Stimulated activated CD4-positive, alpha-beta T cell treated with anti-CD3 and anti-CD28 coated beads, Interleukin-2, amount 100 ng/mL, for 24 hours (primary cell): ENCODE results near the gene RFX4.
"Not testable (repeated sequence)": the region's sequence is repeated elsewhere in the genome, so short reads cannot be mapped to it uniquely, and the experiment has no call there.

Experiments used
- DNase-seq, 2 donors: peaks; one replicate each; pipeline ENCODE4 v3.0.0-alpha.2; 2020

RFX4 gene

GRCh38 chr12:106647793-106648514 lies 65.2 kb downstream of the RFX4 start:
- DNase-seq: no peak

- DNase-seq: no peak
Measured at GRCh38 chr12:106648736-106649135, 65.9 kb downstream of the RFX4 start.

DNA sequence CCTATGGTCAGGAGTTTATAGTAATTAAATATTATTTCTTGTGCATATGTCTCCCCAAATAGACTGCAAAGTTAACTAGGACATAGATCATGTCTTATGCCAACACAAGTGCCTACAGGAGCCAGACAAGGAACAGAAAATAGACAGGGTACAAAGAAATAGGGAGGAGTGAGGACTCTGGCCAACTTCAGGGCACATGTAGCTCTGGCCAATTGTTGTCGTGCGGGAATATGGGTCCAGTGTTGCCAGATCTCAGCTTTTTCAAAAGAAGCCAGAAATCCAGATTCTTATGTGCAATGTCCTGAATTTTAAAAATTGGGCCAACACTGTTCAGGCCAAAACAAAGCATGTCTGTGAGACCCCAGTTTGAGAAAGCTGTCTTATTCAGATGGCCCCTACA lies 68.7 kb downstream of the RFX4 start:
- DNase-seq: no peak

DNA sequence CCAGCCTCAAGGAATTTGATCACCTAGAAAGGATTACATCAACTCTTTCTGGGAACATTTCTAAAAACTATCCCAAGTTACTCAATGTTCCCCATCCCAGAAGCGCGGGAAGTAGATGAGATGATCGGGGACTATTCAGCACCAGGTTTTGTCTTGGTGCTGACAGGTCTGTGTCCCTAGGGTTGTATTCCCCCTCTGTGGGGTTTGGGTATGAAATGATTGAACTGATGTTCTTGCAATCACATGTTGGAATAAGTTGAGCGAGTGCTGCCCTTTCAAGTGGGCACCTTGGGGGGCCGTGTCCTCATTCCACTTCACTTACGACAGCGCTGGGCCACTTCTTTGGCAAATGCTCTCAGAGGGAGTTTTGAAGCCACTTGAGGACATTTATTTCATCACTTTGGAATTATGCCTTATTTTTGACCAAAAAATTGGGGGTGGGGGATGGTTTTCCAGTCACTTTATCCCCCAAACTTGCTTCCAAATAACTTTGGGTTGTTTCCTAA lies 69.8 kb downstream of the RFX4 start:
- no peak for DNase-seq

DNA sequence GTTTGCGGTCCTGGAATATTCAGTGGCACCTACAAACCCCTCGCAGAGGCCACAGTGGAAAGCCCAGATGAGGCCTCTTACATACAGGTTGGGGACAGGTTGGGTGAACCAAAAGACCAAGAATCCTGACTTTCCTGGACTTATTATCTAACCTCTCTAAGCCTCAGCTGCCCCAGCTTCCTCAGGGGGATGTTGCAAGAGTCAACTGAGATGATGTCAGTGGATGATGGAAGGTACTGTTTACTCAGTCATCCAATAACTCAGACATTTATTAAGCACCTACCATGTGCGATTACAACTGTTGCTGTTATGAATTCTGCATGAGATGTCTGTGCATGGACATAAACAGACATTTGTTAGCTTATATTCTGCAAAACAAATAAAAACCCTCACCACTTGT lies 72.8 kb downstream of the RFX4 start:
- DNase-seq: no peak

DNA sequence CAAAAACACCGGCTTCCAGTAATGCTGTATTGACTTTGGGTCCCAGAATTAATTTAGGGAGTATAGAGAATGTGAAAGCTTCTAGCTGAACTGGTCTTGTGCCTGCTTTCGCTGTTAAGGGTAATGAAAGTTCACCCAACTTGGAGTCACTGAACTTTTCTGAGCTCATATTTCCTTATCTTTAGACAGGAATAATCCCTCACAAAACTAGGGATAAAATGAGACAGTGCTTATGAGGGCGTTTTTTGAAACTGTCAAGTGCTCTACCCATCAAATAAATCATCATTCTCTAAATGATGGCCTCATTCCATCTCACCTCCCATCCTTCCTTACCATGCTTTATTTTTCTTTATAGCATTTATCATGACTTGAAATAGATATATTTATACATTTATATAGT lies 74.7 kb downstream of the RFX4 start:
- no peak for DNase-seq

- DNase-seq: no peak
Measured at GRCh38 chr12:106663385-106663784, 80.6 kb downstream of the RFX4 start.

- DNase-seq: no peak
Measured at GRCh38 chr12:106669216-106669615, 86.4 kb downstream of the RFX4 start.

DNA sequence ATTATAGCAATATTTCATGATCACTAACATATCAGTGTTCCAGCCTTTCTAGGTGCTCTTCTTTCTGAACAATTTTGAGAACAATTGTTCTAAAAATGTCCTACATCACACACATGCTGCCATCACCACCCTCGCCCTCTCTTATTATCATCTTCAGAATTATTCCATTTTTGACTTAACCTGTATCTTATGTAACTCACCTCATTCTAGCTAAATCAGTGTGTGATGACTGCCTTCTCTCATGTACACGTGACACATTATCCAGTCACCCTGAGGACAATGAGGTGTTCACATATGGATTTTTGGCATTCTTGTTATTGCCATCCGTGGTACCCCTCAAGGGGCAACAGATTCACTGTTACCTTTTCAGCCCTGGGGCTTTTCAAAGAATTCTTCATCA lies 87.3 kb downstream of the RFX4 start:
- no peak for DNase-seq

GRCh38 chr12:106671840-106672239 lies 89.0 kb downstream of the RFX4 start:
- no peak for DNase-seq

GRCh38 chr12:106672314-106673025 lies 89.7 kb downstream of the RFX4 start:
- DNase-seq: no peak

- DNase-seq: no peak
Measured at GRCh38 chr12:106673141-106673540, 90.3 kb downstream of the RFX4 start.

- no peak for DNase-seq
Measured at GRCh38 chr12:106675651-106676435, 93.0 kb downstream of the RFX4 start.

DNA sequence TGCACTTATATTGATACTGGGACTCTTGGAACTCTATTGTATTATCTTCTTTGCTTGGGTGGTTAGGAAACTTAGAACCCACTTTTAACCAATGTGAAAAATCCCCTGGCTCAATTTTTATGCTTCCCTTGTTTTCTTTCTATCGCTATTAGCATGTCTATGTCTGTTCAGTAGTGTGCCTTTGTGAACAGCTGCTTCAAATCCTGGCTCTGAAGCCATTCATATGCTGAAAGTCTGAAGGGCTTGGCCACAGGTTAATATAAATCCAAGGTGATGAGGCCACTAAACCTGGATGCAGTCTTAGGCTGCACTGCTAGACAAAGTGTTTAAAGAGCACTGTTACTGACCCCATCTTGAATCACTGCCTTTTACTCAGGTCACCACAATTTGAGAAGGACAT lies 96.8 kb downstream of the RFX4 start:
- no peak for DNase-seq

DNA sequence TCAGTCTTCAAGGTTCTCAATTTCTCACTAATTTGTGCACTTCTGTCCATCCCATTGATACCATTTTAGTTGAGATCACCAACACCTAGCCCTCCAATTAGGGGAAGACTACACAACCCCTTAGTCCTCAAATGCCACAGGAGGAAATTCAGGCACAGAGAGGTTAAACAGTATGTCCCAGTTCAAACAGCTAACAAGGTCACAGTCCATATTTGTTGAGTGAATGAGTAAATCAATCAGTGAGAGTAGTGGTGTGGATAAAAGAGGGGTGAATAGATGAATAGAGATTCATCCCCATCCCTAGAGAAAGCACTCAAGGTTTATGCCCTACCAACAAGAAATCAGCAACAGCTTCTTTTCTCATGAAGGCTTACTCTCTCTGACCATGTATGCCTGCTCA lies 97.5 kb downstream of the RFX4 start:
- no peak for DNase-seq

- DNase-seq: no peak
Measured at GRCh38 chr12:106681210-106681609, 98.4 kb downstream of the RFX4 start.

- DNase-seq: no peak
Measured at GRCh38 chr12:106682594-106683234, 99.9 kb downstream of the RFX4 start.

DNA sequence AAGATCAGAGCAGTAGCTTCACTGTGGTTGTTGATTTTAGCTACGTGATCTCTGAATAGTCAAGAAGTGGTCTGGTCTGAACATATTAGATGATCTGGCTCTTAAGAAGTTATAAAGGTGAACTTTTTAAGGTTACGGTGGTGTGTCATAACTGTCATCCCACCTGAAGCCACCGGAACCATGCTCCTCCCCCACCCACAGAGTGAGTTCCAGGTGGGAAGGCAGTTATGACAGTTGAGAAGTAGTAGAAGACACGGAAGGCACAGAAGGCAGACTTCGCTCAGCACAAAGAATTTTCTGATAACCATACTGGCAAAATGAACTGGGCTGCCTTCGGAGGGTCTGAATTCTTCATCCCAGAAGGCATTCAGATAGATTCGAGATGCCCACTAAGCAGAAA lies 101.7 kb downstream of the RFX4 start:
- no peak for DNase-seq

DNA sequence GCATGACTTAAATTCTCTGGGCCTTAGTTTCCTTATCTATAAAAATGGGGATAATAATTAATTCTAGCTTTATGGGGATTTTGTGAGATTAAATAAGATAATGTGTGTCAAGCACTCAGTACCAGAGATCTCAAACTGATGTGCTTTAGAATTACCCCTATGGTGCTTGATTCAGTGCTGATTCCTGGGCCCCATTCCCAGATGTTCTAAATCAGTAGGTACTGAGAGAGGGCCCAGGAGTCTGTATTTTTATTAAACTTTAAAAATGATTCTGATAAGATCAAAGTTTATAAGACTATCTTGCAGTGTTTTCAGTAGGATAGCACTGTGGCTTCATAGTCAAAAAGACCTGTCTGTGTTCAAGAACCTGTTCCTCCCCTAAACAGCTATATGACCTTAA lies 102.6 kb downstream of the RFX4 start:
- DNase-seq: no peak

GRCh38 chr12:106687672-106688071 lies 104.9 kb downstream of the RFX4 start:
- DNase-seq: no peak

DNA sequence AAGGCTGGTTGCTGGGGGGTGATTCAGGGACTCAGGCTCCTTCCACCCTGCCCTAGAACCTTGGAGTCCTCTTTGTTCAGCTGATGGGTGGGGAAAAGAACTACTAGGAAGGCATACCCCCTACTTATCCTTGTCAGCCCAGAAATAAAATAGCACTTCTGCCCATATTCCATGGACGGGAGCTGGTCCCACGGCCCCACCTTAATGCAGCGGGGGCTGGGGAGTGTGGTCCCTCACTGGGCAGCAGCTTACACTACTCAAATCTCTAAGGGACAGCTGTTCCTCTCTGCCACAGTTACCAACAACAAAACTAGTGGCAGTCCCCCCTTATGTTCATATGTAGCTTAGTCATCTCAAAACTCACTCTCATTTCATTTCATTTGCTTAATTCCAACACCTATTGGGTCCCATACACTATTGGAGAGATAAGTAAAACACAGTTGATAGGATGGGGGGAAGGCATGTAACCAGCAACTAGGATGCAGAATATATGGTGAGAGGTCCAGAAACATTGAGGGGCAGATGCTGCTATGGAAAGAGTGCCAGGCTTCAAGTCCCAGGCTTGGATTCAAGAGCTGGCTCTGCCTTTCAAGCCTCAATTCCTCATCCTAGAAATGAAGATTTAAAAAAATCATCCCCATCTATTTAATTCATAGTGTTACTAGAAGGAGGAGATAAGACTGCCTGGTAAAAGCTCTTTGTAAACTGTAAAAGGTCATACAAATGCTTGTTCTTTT lies 107.9 kb downstream of the RFX4 start:
- no peak for DNase-seq

GRCh38 chr12:106692033-106692432 lies 109.2 kb downstream of the RFX4 start:
- DNase-seq: not testable (repeated sequence)
